Motor neuron (in vitro differentiated cells): ENCODE results near the gene TSHZ1. TPM values are rescaled to one million over a fixed set of nuclear protein-coding genes. Genes with fewer than 3 reads are reported as not detected.
"Not testable (repeated sequence)": the region's sequence is repeated elsewhere in the genome, so short reads cannot be mapped to it uniquely, and the experiment has no call there.

Experiments
- ATAC-seq, 8 experiments: fragments of 200-7000 bp; cut with Tn5 transposase; replicated peaks in 6 of 8; 2 replicates each; pipeline ENCODE4 v1.8.0; 2021; ENCODE audit warnings: mild to moderate bottlenecking in 8 of 8, moderate library complexity in 8 of 8
- H3K27ac ChIP-seq, 2 donors: fragments of 250-450 bp; sonication (Bioruptor Pico); 2 replicates each; pipeline ENCODE4 v1.9.0; 2021; ENCODE audit warnings: antibody characterized with exemption in 2 of 2, mild to moderate bottlenecking in 2 of 2, moderate library complexity in 1 of 2
- H3K4me1 ChIP-seq, 2 donors: fragments of 250-450 bp; sonication (Bioruptor Pico); replicated peaks in 1 of 2; 2 replicates each; pipeline ENCODE4 v1.6.1; 2021; ENCODE audit warnings: antibody characterized with exemption in 2 of 2, mild to moderate bottlenecking in 2 of 2, moderate library complexity in 1 of 2
- H3K4me3 ChIP-seq, 5 donors: fragments of 250-450 bp; sonication (Bioruptor Pico); 2 replicates each; pipeline ENCODE4 v1.9.0; 2021; ENCODE audit warnings: antibody characterized with exemption in 5 of 5, mild to moderate bottlenecking in 5 of 5, moderate library complexity in 4 of 5
- WGBS, 10 experiments: fragments of 450-650 bp; shearing (Covaris generic); methylation state at CpG; one replicate each; pipeline ENCODE4 v1.0.0; 2022; 5-methylcytosine and 5-hydroxymethylcytosine counted together
- in situ Hi-C, 9 experiments: fragments of 400-800 bp; cut with MboI; loops; one replicate each; pipeline ENCODE4 v1.15.0; 2021; ENCODE audit warnings: low sequenced_read_pairs in 9 of 9, low pct_unique_long_range_greater_than_20kb in 2 of 9; ENCODE audit not compliant: unreplicated experiment in 9 of 9
- total RNA-seq, 8 experiments: library from RNA; unstranded; fragments of 300-600 nt; gene quantifications; 2 replicates each; pipeline versions ENCODE4 v1.2.3 to v1.2.4, GENCODE V29; 2022

Gene TSHZ1
- total RNA-seq, 8 experiments from 2014 or later = 6.5 to 106 (median 53.4) TPM

GRCh38 chr18:75322206-75322605 lies 111.6 kb downstream of the TSHZ1 start:
- no peaks in the 10 kb centered on the region for H3K4me1 ChIP-seq
- no peak for ATAC-seq
- H3K4me3 ChIP-seq = no peak overlapping the region
- 100% methylated on average over 1 of the region's 11 CpGs; no CpG with 5 or more reads in 9 of the 10 experiments for WGBS, 10 experiments
- in situ Hi-C loops = no loop called here
- no peak overlapping the region for H3K27ac ChIP-seq

GRCh38 chr18:75323821-75324585 lies 113.4 kb downstream of the TSHZ1 start:
- Histone ChIP-seq H3K27ac (no peak overlapping the region), H3K4me1 (no peaks in the 10 kb centered on the region), H3K4me3 (no peak overlapping the region)
- in situ Hi-C loops = no loop called here
- ATAC-seq = no peak
- 3 to 93% (median 81%) methylated on average over 3 to 8 of the region's 8 CpGs for WGBS, 10 experiments

- H3K4me1 ChIP-seq = no peaks in the 10 kb centered on the region
- 44 to 92% (median 80%) methylated on average over 1 to 2 of the region's 2 CpGs; no CpG with 5 or more reads in 1 of the 10 experiments for WGBS, 10 experiments
- in situ Hi-C loops = no loop called here
Measured at GRCh38 chr18:75324686-75325257, 114.2 kb downstream of the TSHZ1 start.

GRCh38 chr18:75329753-75330152 lies 119.2 kb downstream of the TSHZ1 start:
- H3K27ac ChIP-seq, ATAC-seq, H3K4me3 ChIP-seq, in situ Hi-C loops, H3K4me1 ChIP-seq: not testable (repeated sequence)
- 57 to 100% (median 100%) methylated on average over 1 to 2 of the region's 2 CpGs; no CpG with 5 or more reads in 2 of the 10 experiments for WGBS, 10 experiments

More at GRCh38 chr18:75324686-75325257, 114.2 kb downstream of the TSHZ1 start:
- H3K4me3 ChIP-seq = no peak overlapping the region
- ATAC-seq = no peak
- no peak overlapping the region for H3K27ac ChIP-seq

DNA sequence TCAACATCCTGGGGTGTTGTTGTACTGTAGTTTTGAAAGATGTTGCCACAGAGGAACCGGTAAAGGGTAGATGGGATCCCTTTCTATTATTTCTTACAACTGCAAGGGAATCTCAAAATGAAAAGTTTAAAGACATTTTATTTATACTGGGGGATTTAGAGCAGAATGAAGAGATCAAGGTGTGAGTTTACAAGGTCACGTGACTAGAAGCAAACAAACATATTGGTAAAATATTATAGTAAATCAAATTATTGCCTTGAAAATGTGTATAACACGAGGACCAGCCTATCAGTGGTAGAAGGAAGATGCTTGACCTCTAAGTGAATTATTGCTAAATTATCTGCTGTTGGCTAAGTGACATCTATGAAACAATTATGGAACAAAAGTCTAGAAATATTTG lies 119.7 kb downstream of the TSHZ1 start:
- in situ Hi-C loops = no loop called here
- H3K4me1 ChIP-seq = peaks cover 0 to 2% of the 10 kb centered on the region in 2 donors
- H3K4me3 ChIP-seq = no peak overlapping the region
- no peak for ATAC-seq
- 28 to 100% (median 80%) methylated on average over 2 to 3 of the region's 3 CpGs; no CpG with 5 or more reads in 2 of the 10 experiments for WGBS, 10 experiments
- no peak overlapping the region for H3K27ac ChIP-seq

- in situ Hi-C loops = no loop called here
- WGBS, 10 experiments = 74 to 100% (median 93%) methylated on average over 1 to 4 of the region's 5 CpGs; no CpG with 5 or more reads in 4 of the 10 experiments
- no peak for ATAC-seq
- peaks cover 5 to 8% of the 10 kb centered on the region in 2 donors for H3K4me1 ChIP-seq
- no peak overlapping the region for H3K4me3 ChIP-seq
- H3K27ac ChIP-seq = no peak overlapping the region
Measured at GRCh38 chr18:75334869-75335268, 124.3 kb downstream of the TSHZ1 start.

- no peak for ATAC-seq
- H3K27ac ChIP-seq = no peak overlapping the region
- in situ Hi-C loops = no loop called here
- H3K4me3 ChIP-seq = no peak overlapping the region
- H3K4me1 ChIP-seq = peaks cover 5 to 8% of the 10 kb centered on the region in 2 donors
- WGBS, 10 experiments = 53 to 100% (median 96%) methylated on average over 1 to 4 of the region's 6 CpGs; no CpG with 5 or more reads in 3 of the 10 experiments
Measured at GRCh38 chr18:75335511-75335910, 124.9 kb downstream of the TSHZ1 start.

GRCh38 chr18:75336767-75337166 lies 126.2 kb downstream of the TSHZ1 start:
- no peak overlapping the region for H3K4me3 ChIP-seq
- in situ Hi-C loops = no loop called here
- WGBS, 10 experiments = 73 to 100% (median 90%) methylated on average over 1 to 6 of the region's 6 CpGs; no CpG with 5 or more reads in 3 of the 10 experiments

DNA sequence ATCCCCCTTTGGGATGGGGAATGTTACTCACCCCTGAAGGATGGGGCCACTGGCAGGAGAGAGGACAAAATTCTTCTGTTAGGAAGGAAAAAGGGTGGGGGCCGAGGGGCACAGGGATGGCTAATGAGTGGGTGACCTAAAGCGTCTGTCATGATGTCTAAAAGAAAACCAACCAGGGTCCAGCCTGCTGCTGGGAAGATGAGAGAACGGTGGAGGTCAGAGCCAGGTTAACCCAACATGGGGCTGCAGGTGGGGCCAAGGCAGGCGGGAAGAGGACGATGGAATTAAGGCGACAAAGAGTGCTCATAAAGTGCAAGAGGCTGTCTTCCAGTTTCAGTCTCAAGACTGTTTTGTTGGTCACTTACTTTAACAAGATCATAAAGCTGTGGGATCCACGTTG lies 126.8 kb downstream of the TSHZ1 start:
- 64 to 100% (median 88%) methylated on average over 2 to 7 of the region's 7 CpGs; no CpG with 5 or more reads in 2 of the 10 experiments for WGBS, 10 experiments
- no peak overlapping the region for H3K4me3 ChIP-seq
- ATAC-seq = no peak
- no peak overlapping the region for H3K27ac ChIP-seq
- H3K4me1 ChIP-seq = peaks cover 8 to 9% of the 10 kb centered on the region in 2 donors
- in situ Hi-C loops = no loop called here

More at GRCh38 chr18:75336767-75337166, 126.2 kb downstream of the TSHZ1 start:
- Histone ChIP-seq H3K27ac (no peak overlapping the region), H3K4me1 (peaks cover 8 to 9% of the 10 kb centered on the region in 2 donors)
- ATAC-seq = peak in 1 of 8 experiments; percentile 43

- ATAC-seq = no peak
- Histone ChIP-seq H3K27ac (no peak overlapping the region), H3K4me3 (no peak overlapping the region), H3K4me1 (peaks cover 12 to 18% of the 10 kb centered on the region in 2 donors)
- in situ Hi-C loops = no loop called here
- 7 to 100% (median 73%) methylated on average over 2 to 13 of the region's 13 CpGs for WGBS, 10 experiments
Measured at GRCh38 chr18:75338631-75339030, 128.0 kb downstream of the TSHZ1 start.

Other genes starting within 250 kb of the TSHZ1 start
- 10 to 100 TPM in 7 of 8 experiments, 1 to 10 TPM in 1; 9.0 to 41.9 (median 25.4) TPM for gene PTGR3, start 1.7 kb upstream of the TSHZ1 start, total RNA-seq
- under 1 TPM in 4 of 8 experiments, not detected in 4; 0.08 to 0.33 (median 0.10) TPM for gene SMIM21, start 216.9 kb downstream of the TSHZ1 start, total RNA-seq